ENCODE data around the gene NINJ1.

DNA sequence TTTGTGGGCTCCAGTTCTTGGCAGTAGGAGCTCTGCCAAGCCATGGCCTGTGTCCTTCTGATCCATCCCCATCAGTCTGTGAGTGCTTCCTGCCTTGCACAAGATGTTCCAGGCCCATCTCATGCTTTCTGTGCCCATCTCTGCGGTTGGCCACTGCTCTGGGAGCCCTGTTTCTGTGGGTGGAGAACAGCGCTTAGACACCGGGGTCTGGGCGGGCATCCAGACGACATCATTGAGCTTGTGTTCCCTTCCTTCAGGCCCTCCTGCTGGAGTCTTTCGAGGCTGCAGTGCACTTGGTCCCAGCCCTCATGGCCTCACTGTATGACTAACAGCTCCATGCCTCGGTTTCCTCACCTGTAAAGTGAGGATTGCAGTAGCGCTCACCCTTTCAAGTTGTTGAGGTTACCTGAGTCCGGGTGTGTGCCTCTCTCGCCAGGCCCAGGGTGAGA is 52.9 kb downstream of the NINJ1 start:
- TF ChIP-seq, protein P1, sequence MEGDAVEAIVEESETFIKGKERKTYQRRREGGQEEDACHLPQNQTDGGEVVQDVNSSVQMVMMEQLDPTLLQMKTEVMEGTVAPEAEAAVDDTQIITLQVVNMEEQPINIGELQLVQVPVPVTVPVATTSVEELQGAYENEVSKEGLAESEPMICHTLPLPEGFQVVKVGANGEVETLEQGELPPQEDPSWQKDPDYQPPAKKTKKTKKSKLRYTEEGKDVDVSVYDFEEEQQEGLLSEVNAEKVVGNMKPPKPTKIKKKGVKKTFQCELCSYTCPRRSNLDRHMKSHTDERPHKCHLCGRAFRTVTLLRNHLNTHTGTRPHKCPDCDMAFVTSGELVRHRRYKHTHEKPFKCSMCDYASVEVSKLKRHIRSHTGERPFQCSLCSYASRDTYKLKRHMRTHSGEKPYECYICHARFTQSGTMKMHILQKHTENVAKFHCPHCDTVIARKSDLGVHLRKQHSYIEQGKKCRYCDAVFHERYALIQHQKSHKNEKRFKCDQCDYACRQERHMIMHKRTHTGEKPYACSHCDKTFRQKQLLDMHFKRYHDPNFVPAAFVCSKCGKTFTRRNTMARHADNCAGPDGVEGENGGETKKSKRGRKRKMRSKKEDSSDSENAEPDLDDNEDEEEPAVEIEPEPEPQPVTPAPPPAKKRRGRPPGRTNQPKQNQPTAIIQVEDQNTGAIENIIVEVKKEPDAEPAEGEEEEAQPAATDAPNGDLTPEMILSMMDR (IDR thresholded peaks at IDR 0.05): no peak
- TF ChIP-seq EZH2 (IDR thresholded peaks at IDR 0.05) (no peak), EZH2phosphoT487 (IDR thresholded peaks at IDR 0.05) (no peak)

Measured in neural progenitor cell (in vitro differentiated cells).